Stimulated activated CD4-positive, alpha-beta T cell treated with anti-CD3 and anti-CD28 coated beads, Interleukin-4, amount 100 ng/mL, for 4 hours (primary cell): ENCODE measurements around the gene JAM2.

Source experiments
- DNase-seq, 2 experiments: peaks; one replicate each; pipeline ENCODE4 v3.0.0-alpha.2; 2020

Gene JAM2

DNA sequence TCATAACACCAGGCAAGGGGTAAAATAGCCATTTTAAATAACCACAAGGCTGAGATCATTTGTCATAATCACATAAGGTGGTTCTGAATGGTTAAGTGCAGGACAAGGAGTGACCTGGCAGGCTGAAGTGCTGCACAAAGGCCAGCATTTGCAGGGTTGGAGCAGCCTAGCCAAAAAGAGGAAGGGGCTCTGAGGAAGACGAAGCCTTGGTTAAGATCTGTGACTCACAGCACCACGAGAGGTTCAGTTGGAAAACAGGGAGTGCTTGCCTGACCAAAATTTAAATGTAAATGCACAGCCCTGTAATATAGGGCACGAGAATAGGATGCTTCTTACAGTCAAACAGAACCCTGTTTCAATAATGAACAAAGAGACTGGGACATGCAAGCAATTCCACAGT lies 83.6 kb downstream of the JAM2 start:
- no peak for DNase-seq

DNA sequence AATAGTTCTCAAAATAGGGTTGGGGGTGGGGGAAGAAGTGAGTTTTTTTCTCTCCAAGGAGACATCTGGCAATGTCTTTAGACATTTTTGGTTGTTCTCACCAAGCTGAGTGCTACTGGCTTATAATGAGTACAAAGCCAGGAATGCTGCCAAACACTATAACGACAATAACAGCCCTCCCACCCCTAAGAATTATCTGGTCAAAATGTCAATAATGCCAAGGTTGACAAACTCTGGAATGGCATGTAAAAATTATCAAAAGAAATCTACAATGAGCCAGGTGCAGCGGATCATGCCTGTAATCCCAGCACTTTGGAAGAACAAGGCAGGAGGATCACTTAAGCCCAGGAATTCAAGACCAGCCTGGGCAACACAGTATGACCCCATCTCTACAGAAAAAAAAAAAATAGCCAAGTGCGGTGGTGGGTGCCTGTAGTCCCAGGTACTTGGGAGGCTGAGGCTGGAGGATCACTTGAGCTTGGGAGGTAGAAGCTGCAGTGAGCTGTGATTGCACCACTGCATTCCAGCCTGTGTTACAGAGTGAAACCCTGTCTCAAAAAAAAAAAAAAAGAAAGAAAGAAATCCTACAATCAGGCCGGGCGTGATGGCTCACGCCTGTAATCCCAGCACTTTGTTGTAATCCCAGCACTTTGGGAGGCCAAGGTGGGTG lies 93.2 kb downstream of the JAM2 start:
- no peak for DNase-seq

DNA sequence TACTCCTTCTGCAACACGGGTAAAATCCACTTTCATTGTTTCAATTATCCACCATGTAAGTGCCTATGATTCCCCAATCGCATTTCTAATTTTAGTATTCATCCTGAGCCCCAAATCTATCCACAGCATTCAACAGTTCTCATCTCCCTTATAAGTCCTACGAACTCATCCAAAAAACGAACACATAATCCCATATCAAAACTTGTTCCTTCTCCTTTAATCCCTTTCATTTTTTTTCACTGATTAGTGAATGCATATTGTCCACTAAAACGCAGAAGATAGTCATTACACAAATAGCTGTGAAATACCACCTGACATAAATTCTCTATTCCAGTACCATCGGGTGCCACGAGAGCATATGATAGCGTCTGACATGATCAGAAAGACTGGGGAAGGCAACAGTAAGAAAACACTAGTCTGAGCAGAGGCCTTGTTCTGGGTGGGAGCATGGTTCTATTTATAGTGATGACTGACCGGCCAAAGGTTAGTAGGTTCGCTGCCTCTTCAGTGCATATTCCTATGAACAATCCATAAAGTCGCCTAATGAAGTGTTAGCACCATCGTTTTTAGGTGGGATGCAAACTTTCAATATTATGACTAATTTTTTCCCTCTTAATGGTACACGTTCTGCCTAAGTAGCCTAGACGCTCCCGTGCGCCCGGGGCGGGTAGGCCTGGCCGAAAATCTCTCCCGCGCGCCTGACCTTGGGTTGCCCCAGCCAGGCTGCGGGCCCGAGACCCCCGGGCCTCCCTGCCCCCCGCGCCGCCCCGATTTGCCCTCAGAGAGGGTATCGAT lies 95.0 kb downstream of the JAM2 start:
- peak; percentile 34 to 37 for DNase-seq

DNA sequence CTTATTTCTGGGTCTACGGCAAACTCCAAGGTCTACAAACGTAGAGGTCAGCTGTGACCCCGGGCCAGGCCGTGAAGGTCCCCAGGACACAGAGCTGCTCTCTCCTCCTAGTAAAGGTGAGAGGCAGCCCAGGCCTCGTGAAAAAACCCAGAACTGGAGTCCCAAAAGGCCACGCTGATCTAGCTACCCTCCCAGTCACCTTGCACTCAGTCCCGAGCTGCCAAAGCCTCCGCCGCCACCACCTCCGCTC lies 95.5 kb downstream of the JAM2 start:
- no peak for DNase-seq

DNA sequence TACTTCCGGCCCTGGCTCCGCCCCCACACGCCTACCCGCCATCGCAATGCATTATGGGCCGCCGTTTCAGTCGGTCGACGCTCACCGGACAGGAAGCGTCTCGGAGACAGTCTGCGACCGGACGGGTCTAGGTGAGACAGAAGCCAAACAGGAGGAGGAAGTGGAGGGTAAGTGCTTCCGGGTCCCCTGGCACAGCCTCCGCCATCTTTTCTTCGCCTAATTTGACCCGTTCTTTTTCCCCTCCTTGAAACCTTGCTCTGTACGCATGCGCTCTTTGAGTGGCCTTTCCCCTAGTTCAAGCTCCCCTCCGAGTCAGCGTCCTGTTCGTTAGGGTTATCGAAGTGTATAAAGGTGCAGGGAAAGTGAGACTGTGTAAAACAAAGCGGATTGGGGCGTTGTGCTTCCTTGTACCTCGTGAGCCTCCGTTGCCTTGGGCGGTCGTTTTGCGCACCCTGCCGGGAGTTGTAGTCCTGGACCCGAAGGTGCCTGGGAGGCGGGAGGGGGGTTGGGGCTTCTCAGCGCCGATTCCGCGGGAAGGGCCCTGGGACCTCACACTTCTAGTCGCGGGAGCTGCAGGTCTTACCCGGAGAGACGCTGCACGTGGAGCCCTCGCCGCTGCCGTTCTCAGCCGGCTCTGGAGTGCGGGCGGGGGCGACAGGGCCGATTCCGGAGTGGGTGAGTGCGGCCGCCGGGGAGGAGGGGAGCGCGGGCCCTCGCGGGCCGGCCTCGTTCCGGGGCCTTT lies 96.0 kb downstream of the JAM2 start, which contains the start of the genes ATP5PF and GABPA:
ATP5PF (minus strand) TSS at position 1 of the 742 bp plus-strand sequence. CDS start 5,110 bp downstream, outside the sequence.
GABPA (plus strand) TSS at position 69 of the 742 bp plus-strand sequence. CDS start 6,627 bp downstream, outside the sequence.
- DNase-seq = peak; percentile 97

DNA sequence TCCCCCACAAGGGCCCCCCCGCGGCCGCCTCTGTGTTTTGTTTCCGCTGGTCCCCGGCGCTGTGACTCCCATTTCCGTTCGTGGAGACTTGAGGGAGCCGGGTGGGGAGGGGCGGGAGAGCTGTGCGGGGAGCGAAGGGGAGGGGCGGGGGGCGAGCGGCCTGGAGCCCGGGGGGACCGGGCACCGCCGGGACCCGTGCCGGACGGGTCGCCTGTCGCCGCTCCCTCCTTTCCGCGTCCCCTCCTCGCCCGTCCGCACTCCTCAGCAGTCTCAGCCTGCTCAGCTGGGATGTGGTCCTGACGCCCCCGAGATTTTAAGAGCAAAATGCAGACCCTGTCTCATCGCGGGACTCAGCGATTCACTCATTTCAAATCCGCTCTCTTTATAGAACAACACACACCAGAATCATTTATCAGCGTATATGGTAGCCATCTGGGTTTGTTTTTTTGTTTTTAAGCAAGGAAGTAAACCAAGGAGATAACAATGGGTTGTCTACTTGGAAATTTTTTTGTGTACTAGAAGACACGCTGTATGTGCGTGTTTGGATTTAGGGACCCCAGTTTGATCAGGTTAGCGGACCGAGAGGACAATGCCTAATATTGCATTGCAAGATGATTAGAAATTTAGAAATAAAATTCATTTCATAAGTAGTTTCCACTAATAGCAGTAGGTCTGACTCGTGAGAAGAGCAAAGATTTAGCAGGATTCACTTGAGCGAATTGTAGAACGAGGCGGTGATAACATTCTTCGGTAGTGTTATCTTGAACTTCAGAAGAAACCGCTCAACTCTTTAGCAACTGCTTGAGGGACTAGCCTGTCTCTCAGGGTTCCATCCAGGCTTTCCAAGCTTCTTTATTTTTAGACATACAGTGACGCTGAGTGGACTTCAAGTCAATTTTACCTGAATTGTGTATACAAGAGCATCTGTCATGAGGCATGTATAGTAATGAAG lies 96.9 kb downstream of the JAM2 start:
- DNase-seq = peak; percentile 66 to 76

DNA sequence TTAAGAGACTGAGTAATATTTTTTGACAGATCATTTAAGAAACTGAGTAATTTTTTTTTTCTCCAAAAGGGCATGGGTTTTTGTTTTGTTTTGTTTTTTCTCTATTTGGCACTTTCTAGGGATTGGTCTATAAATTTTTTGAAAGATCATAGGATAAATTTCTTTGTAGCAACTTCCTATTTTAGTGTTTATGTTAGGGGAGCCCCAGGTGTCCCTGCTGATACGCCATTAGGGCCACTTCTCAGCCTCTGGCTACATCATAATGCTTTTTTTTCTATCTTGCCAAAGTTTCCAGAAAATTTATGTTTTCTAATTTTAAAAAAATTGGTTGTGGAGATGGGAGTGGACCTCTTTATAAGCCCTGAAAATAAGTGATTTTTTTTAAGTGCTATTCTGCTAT lies 98.4 kb downstream of the JAM2 start:
- DNase-seq = no peak

DNA sequence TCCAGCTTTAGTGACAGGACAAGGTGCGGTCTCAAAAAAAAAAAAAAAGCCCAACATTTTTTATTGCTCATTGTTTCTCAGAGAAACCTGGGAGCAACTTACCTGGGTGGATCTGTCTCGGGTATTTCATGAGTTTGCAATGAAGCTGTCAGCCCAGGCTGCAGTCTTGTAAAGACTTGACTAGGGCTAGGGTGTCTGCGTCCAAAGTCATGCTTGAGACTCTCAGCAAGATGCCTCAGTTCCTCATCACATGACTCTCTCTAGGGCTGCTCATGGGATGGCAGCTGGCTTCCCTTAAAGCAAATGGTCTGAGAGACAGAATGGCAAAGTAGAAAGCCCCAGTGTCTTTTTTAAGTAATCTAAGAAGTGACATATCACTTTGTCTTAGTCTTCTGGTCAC lies 103.8 kb downstream of the JAM2 start:
- no peak for DNase-seq

DNA sequence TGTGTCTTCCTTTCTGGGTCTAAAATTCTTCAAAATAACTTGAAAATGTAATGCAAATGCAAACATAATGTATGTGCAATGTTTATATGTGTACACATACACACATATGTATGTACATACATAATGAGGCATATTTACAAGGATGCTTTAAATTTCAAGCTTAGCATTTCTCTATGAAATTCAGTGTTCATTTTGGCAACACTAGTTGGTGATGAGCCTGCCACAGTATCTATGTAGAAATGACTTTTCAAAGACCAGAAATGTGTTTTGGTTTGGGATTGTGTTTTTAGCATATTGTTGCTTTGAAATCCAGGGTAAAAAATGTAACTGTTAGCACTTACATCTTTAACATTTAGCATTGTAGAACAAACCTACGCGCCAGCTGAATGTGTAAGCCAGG lies 105.8 kb downstream of the JAM2 start:
- DNase-seq = no peak

DNA sequence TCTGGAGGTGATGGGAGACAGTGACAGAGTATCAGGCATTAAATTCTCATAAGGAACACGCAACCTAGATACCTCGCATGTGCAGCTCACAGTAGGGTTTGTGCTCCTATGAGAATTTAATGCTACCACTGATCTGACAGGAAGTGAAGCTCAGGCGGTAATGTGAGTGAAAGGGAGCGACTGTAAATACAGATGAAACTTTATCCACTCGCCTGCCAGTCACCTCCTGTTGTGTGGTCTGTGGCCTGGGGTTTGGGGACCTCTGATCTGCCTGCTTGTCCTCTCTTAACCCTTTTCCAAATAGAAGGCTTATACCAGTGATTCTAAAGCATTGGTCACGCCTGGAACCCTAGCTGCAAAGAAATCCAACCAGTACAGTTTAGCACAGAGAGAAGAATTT lies 111.0 kb downstream of the JAM2 start:
- DNase-seq = no peak

DNA sequence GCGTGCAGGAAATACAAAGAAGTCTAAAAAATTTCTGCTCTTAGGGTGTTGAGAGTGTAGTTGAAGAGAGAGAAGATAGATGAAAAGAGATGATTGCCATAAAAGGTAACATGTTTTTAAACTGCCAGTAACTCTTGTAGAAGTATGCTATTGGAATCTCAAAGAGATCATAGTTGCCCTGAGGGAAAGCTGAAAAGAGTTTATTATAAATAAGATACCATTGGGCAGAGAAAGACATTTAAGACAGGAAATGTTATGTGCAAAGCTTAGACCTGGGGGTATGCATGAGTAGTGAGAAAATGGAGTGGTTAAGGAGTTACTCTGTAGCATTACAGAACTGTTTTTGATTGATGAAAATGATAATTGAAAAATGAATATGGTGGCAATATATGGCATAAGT lies 113.4 kb downstream of the JAM2 start:
- DNase-seq = no peak

DNA sequence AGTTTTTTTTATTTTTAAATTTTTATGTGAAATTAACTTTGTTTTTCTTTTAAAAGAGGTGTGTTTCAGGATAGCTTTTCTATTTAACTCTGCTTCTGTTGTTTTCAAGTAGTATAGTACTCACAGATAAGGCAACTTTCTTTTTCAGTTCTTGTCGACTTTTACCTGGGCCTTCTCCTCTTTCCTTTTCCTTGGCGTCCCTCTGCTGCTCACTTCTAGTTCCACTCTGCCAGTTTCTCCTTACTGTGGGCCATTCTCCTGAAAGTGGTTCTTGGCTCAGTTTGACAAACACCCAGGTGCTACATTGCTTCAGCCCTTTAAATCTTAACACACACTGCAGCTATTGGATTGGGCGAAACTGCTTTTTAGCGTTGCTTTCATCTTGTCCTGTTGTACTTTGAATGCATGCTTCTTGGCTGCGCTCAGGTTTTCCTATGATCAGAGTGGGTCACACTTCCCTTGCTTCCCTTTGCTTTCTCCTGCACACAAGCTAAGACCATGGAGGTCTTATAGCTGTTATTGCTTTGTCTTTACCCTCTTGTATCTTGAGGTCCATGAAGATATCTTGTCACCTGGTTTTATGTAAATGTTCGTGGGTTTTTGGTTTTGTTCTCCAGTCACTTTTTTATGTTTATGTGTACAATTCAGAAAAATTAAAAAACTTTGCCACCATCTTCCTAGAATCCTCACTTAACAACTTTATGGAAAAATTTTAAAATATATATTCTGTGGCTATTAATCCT lies 117.3 kb downstream of the JAM2 start:
- no peak for DNase-seq

DNA sequence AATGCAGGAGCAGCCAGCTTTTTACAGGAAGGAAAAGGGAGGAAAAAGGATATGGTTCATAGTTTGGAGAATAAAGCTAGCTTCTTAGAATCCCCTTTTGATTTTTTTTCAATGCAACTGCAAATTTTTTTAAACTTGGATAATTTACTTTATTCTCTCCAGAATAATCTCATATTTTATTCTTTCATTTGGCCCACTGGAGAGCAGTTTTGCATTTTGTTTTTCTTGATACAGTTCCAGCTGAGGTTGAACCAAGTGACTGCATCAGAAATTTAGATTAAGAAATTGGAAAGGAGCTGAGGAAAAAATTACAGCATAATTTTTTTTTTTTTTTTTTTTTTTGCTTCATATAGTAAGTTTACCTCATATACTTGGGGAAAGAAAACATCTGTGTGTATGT lies 118.5 kb downstream of the JAM2 start:
- no peak for DNase-seq

DNA sequence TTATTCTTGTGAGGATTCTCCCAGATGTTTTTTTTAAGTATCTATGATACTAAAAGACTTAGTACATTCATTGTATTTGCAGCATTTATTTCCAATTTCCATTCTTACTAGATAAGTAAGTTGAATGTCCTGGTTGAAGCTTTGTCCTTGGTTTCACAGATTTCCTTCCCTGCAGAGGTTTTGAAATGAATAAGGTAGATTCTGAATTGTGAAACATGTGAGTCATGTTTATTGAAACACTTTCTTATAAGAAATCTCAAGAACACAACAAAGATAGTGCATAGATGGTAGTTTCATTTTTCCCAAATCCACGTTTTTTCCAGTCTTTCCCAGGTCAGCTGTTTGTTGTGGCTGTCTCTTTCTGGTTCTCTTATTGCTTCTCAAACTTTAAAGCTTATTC lies 120.5 kb downstream of the JAM2 start:
- no peak for DNase-seq

DNA sequence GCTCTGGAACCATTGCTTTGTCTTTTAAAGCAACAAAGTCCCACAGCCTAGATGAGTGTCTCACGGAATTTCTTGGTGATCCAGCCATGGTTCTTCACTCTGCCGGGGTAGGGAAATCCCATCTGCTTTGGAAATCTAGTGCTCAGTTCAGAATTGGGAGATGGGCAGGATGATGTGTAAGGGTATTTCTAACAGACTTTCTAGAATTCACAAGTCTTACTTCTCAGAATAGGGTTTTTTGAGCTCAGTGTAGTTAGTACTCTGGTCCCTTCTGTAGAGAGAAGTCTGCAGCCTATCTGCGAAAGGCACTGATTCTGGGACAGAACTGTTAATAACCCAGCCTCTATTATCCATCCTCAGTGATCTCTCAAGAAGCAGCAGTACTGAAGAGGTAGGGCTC lies 121.0 kb downstream of the JAM2 start:
- no peak for DNase-seq

DNA sequence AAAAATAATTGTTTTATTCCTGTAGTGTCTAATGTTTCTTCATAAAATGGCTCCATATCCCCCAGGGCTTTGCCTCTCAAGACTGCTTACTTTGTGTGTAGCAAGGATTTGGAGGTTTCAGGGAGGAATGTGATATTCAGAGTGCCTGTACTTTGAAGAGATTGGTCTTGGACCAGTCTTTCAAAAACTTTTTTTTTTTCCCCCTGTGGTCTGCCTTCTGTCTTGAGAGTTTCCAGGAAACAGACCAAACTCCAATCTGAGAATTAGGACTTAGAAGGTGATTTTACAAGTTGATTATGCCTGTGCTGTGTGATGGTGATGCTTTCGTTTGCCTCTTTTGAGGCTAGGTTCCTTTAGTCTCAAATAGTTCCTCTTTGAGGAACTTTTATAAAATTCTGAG lies 121.6 kb downstream of the JAM2 start:
- DNase-seq = no peak

DNA sequence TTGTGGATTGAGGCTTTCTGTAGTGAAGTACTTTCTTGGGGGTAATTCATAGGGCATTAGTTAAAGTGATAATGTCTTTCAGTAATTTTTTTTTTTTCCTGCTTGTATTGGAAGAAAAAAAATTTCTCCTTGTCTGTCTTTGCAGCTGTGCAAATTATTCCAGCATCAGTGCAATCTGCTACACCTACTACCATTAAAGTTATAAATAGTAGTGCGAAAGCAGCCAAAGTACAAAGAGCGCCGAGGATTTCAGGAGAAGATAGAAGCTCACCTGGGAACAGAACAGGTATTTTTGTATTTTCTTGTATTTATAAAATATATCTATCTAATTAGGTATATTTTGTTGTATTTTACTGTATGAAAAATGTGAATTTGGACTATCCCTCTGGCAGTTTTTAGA lies 125.0 kb downstream of the JAM2 start:
- DNase-seq = no peak
